Sigmoid colon (tissue), 7 donors: ENCODE data around the gene WFS1. TPM values are rescaled to one million over a fixed set of nuclear protein-coding genes. Genes with fewer than 3 reads are reported as not detected.

Experiments used
- DNase-seq: peaks from one replicate; pipeline ENCODE4 v3.0.0-alpha.2; 2019
- H3K27ac ChIP-seq, 4 donors: fragments of 200-600 bp; sonication (generic); one replicate each; pipeline ENCODE4 v1.5.1; 2016 to 2019; ENCODE audit warnings: mild to moderate bottlenecking in 1 of 4
- H3K27me3 ChIP-seq, 3 donors: fragments of 200-600 bp; sonication (generic); one replicate each; pipeline ENCODE4 v1.5.1; 2019; ENCODE audit warnings: mild to moderate bottlenecking in 1 of 3
- H3K36me3 ChIP-seq, 4 donors: fragments of 200-600 bp; sonication (generic); one replicate each; pipeline ENCODE4 v1.5.1; 2016 to 2019
- H3K4me1 ChIP-seq, 4 donors: fragments of 200-600 bp; sonication (generic); one replicate each; pipeline ENCODE4 v1.5.1; 2017 to 2019
- H3K4me3 ChIP-seq, 4 donors: fragments of 200-600 bp; sonication (generic); one replicate each; pipeline ENCODE4 v1.5.1; 2017 to 2019; ENCODE audit warnings: mild to moderate bottlenecking in 2 of 4, moderate library complexity in 1 of 4
- H3K9me3 ChIP-seq, 4 donors: fragments of 200-600 bp in 3 of 4; sonication (generic) in 3 of 4; one replicate each; pipeline versions ENCODE4 v1.5.1 to v1.6.1; 2013 to 2019
- EP300 ChIP-seq, 4 donors: sonication (generic); formaldehyde crosslinking; IDR thresholded peaks; one replicate each; pipeline ENCODE4 v1.6.1; 2017; ENCODE audit warnings: antibody characterized with exemption in 4 of 4
- POLR2A ChIP-seq, 2 donors: fragments of 450-650 bp; IDR thresholded peaks; one replicate each; pipeline ENCODE4 v1.6.1; 2016; ENCODE audit warnings: antibody characterized with exemption in 2 of 2, mild to moderate bottlenecking in 2 of 2, moderate library complexity in 2 of 2
- POLR2AphosphoS5 ChIP-seq, 4 donors: sonication (generic); formaldehyde crosslinking; IDR thresholded peaks; one replicate each; pipeline ENCODE4 v1.6.1; 2017; ENCODE audit warnings: antibody characterized with exemption in 4 of 4
- WGBS, 2 donors: extraction: QIAGEN DNeasy Blood & Tissue Kit; methylation state at CpG; one replicate each; pipeline ENCODE4 v1.1.7; 2013; 5-methylcytosine and 5-hydroxymethylcytosine counted together
- intact Hi-C: fragments of 100-400 bp; cut with DNase I; formaldehyde crosslinking; loops from one replicate; pipeline ENCODE4 v1.15.1; 2023
- polyA plus RNA-seq, 3 donors: library from polyadenylated mRNA; stranded (reverse); fragments of 200-250 nt; gene quantifications; one replicate each; pipeline ENCODE4 v1.2.3, GENCODE V29; 2013
- total RNA-seq, 4 donors: library from RNA; depleted of rRNA; stranded (reverse); fragments of >200 nt; gene quantifications; one replicate each; pipeline ENCODE4 v1.1.0, GENCODE V29; 2016
- TF ChIP-seq, protein P1 (sequence below), 4 experiments: fragments of 450-650 bp in 3 of 4; fragments of 200-600 bp in 1 of 4; IDR thresholded peaks; one replicate each; pipeline ENCODE4 v1.5.1; 2016 to 2019; ENCODE audit warnings: antibody characterized with exemption in 4 of 4, mild to moderate bottlenecking in 3 of 4, moderate library complexity in 2 of 4
- donor health status: healthy with polysubstance abuse.
- donor health status: Bipolar disorder and iron deficiency.
- donor health status: healthy.

The WFS1 gene
- total and polyA plus RNA-seq, 7 donors = 1.4 to 69.0 (median 34.6) TPM

- H3K27ac ChIP-seq = no peak overlapping the region
- peaks cover 31 to 87% (median 52%) of the 10 kb centered on the region in 4 donors for H3K36me3 ChIP-seq
- TF ChIP-seq EP300 (IDR thresholded peaks at IDR 0.05) = no peak
- no peak for TF ChIP-seq POLR2AphosphoS5 (IDR thresholded peaks at IDR 0.05)
- TF ChIP-seq, protein P1, sequence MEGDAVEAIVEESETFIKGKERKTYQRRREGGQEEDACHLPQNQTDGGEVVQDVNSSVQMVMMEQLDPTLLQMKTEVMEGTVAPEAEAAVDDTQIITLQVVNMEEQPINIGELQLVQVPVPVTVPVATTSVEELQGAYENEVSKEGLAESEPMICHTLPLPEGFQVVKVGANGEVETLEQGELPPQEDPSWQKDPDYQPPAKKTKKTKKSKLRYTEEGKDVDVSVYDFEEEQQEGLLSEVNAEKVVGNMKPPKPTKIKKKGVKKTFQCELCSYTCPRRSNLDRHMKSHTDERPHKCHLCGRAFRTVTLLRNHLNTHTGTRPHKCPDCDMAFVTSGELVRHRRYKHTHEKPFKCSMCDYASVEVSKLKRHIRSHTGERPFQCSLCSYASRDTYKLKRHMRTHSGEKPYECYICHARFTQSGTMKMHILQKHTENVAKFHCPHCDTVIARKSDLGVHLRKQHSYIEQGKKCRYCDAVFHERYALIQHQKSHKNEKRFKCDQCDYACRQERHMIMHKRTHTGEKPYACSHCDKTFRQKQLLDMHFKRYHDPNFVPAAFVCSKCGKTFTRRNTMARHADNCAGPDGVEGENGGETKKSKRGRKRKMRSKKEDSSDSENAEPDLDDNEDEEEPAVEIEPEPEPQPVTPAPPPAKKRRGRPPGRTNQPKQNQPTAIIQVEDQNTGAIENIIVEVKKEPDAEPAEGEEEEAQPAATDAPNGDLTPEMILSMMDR (IDR thresholded peaks at IDR 0.05) = no peak
- TF ChIP-seq POLR2A (IDR thresholded peaks at IDR 0.05) = no peak
- intact Hi-C loops = no loop called here
- 96% methylated on average over 27 of the region's 27 CpGs for WGBS, 2 donors
- H3K4me1 ChIP-seq = peaks cover 0 to 5% (median 0%) of the 10 kb centered on the region in 4 donors
- no peaks in the 10 kb centered on the region for H3K27me3 ChIP-seq
- no peak overlapping the region for H3K4me3 ChIP-seq
- no peak for DNase-seq
- no peaks in the 10 kb centered on the region for H3K9me3 ChIP-seq
These were observed 25.2 kb downstream of the WFS1 start for GRCh38 chr4:6294705-6295421.

DNA sequence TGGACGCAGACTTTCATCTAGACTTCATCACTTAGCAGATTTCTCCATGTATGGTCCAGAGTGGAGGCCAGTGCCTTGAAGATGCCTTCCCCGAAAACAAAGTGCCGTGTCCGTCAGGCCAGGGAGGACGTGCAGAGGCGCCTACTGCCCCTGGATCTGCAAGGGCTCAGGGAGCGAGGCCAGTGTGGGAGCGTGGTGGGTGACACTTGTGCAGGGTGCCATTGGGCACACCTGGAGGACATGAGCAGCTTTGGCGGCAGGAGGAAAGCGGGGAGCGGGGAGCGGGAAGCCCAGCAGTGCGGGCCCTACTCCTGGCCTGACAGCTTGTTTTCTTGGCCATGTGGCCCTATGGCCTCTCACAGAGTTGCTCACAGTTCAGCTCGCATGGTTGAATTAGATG is 25.8 kb downstream of the WFS1 start:
- TF ChIP-seq, protein P1 (IDR thresholded peaks at IDR 0.05) = no peak
- TF ChIP-seq POLR2A (IDR thresholded peaks at IDR 0.05) (no peak), EP300 (IDR thresholded peaks at IDR 0.05) (no peak), POLR2AphosphoS5 (IDR thresholded peaks at IDR 0.05) (no peak)
- Histone ChIP-seq H3K4me1 (peaks cover 0 to 5% (median 0%) of the 10 kb centered on the region in 4 donors), H3K4me3 (no peak overlapping the region), H3K27me3 (no peaks in the 10 kb centered on the region), H3K36me3 (peaks cover 26 to 87% (median 48%) of the 10 kb centered on the region in 4 donors), H3K9me3 (no peaks in the 10 kb centered on the region), H3K27ac (no peak overlapping the region)
- 97% methylated on average over 14 of the region's 14 CpGs for WGBS, 2 donors
- intact Hi-C loops = no loop called here
- no peak for DNase-seq

GRCh38 chr4:6296026-6296425 is 26.4 kb downstream of the WFS1 start:
- H3K4me1 ChIP-seq = peaks cover 0 to 5% (median 0%) of the 10 kb centered on the region in 4 donors
- H3K36me3 ChIP-seq = peaks cover 29 to 87% (median 49%) of the 10 kb centered on the region in 4 donors
- intact Hi-C loops = no loop called here
- no peak overlapping the region for H3K27ac ChIP-seq
- no peaks in the 10 kb centered on the region for H3K27me3 ChIP-seq
- peak; percentile 57 for DNase-seq
- no peaks in the 10 kb centered on the region for H3K9me3 ChIP-seq
- H3K4me3 ChIP-seq = no peak overlapping the region
- 92 to 93% methylated on average over 9 of the region's 9 CpGs for WGBS, 2 donors
- TF ChIP-seq, protein P1 (IDR thresholded peaks at IDR 0.05) = no peak
- TF ChIP-seq POLR2A (IDR thresholded peaks at IDR 0.05) (no peak), EP300 (IDR thresholded peaks at IDR 0.05) (no peak), POLR2AphosphoS5 (IDR thresholded peaks at IDR 0.05) (no peak)

GRCh38 chr4:6297266-6297815 is 27.7 kb downstream of the WFS1 start:
- TF ChIP-seq POLR2AphosphoS5 (IDR thresholded peaks at IDR 0.05) (no peak), POLR2A (IDR thresholded peaks at IDR 0.05) (no peak), EP300 (IDR thresholded peaks at IDR 0.05) (no peak)
- TF ChIP-seq, protein P1 (IDR thresholded peaks at IDR 0.05) = no peak
- H3K9me3 ChIP-seq = no peaks in the 10 kb centered on the region
- no peak for DNase-seq
- peaks cover 33 to 87% (median 50%) of the 10 kb centered on the region in 4 donors for H3K36me3 ChIP-seq
- no peaks in the 10 kb centered on the region for H3K27me3 ChIP-seq
- H3K4me1 ChIP-seq = peaks cover 0 to 5% (median 0%) of the 10 kb centered on the region in 4 donors
- intact Hi-C loops = no loop called here
- no peak overlapping the region for H3K27ac ChIP-seq
- 88 to 91% methylated on average over 15 of the region's 15 CpGs for WGBS, 2 donors
- H3K4me3 ChIP-seq = no peak overlapping the region
